Forelimb muscle (tissue), 1 donor: ENCODE data around the gene TXNL4B. TPM values are rescaled to one million over a fixed set of nuclear protein-coding genes. Genes with fewer than 3 reads are reported as not detected.
"Not testable (repeated sequence)": the region's sequence is repeated elsewhere in the genome, so short reads cannot be mapped to it uniquely, and the experiment has no call there.

Source experiments
- DNase-seq: peaks from one replicate; pipeline ENCODE4 v3.0.0-alpha.2; 2013; ENCODE audit warnings: low read depth
- polyA plus RNA-seq: library from polyadenylated mRNA; unstranded; fragments of 120-200 nt; gene quantifications from one replicate; pipeline ENCODE4 v1.2.1, GENCODE V29; 2013; ENCODE audit not compliant: insufficient read length

Gene TXNL4B
- polyA plus RNA-seq, 1 donor: 11.7 TPM

- no peak for DNase-seq
Measured at GRCh38 chr16:72112452-72112792, 19.0 kb upstream of the TXNL4B start.

GRCh38 chr16:72111657-72112451, 18.4 kb upstream of the TXNL4B start:
- DNase-seq: no peak

GRCh38 chr16:72110662-72111615, 17.5 kb upstream of the TXNL4B start:
- no peak for DNase-seq

GRCh38 chr16:72109966-72110530, 16.6 kb upstream of the TXNL4B start:
- DNase-seq: no peak

GRCh38 chr16:72109300-72109699, 15.9 kb upstream of the TXNL4B start:
- DNase-seq: no peak

GRCh38 chr16:72108353-72109102, 15.1 kb upstream of the TXNL4B start:
- no peak for DNase-seq

- DNase-seq: no peak
Measured at GRCh38 chr16:72107371-72107770, 14.0 kb upstream of the TXNL4B start.

GRCh38 chr16:72105978-72106377, 12.6 kb upstream of the TXNL4B start:
- no peak for DNase-seq

- no peak for DNase-seq
Measured at GRCh38 chr16:72104905-72105304, 11.5 kb upstream of the TXNL4B start.

GRCh38 chr16:72101195-72101594, 7.8 kb upstream of the TXNL4B start:
- DNase-seq: no peak

- DNase-seq: peak; percentile 11
Measured at GRCh38 chr16:72099377-72099818, 6.0 kb upstream of the TXNL4B start.

GRCh38 chr16:72098936-72099335, 5.5 kb upstream of the TXNL4B start:
- no peak for DNase-seq

GRCh38 chr16:72094266-72094610, 818 bp upstream of the TXNL4B start:
- no peak for DNase-seq

- no peak for DNase-seq
Measured at GRCh38 chr16:72092832-72093447, 480 bp downstream of the TXNL4B start.

- DNase-seq: no peak
Measured at GRCh38 chr16:72091217-72091616, 2.2 kb downstream of the TXNL4B start.

- DNase-seq: no peak
Measured at GRCh38 chr16:72085002-72085401, 8.4 kb downstream of the TXNL4B start.

GRCh38 chr16:72084445-72084844, 9.0 kb downstream of the TXNL4B start:
- DNase-seq: no peak

- DNase-seq: no peak
Measured at GRCh38 chr16:72083778-72084404, 9.5 kb downstream of the TXNL4B start.

GRCh38 chr16:72076991-72077706, 16.3 kb downstream of the TXNL4B start:
- DNase-seq: not testable (repeated sequence)

- DNase-seq: not testable (repeated sequence)
Measured at GRCh38 chr16:72075067-72075466, 18.4 kb downstream of the TXNL4B start.
